NCI-H82 treated with DMSO at 0.1 percent for 48 hours (cell line): Measurements from ENCODE around the gene CCDC181.
"Not testable (repeated sequence)": the region's sequence is repeated elsewhere in the genome, so short reads cannot be mapped to it uniquely, and the experiment has no call there.

Experiments used
- DNase-seq: peaks from one replicate; lab custom pipeline; 2025; ENCODE audit not compliant: unreplicated experiment; lab: John Stamatoyannopoulos, UW

CCDC181 gene

DNA sequence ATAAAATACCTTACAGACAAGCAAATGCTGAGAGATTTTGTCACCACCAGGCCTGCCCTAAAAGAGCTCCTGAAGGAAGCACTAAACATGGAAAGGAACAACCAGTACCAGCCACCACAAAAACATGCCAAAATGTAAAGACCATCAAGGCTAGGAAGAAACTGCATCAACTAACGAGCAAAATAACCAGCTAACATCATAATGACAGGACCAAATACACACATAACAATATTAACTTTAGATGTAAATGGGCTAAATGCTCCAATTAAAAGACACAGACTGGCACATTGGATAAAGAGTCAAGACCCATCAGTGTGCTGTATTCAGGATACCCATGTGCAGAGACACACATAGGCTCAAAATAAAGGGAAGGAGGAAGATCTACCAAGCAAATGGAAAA lies 24.7 kb downstream of the CCDC181 start:
- DNase-seq, result not testable (repeated sequence)

GRCh38 chr1:169395955-169396354 lies 31.3 kb downstream of the CCDC181 start:
- no peak for DNase-seq

DNA sequence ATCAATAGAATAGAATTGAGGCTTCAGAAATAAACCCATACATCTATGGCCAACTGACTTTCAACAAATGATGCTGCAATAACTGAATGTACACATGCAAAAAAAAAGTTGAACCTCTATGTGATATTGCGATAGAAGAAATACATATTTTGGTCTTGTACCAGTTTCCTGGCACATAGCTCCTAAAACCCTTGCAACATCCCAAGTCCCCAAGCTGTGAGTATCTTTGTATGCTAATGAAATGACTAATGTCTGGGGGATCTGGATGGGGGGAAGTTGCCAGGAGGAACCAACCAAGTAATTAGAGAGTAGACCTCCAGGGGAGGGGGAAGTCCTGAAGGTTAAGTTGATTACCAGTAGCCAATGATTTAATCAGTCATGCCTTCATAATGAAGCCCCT lies 34.9 kb downstream of the CCDC181 start:
- no peak for DNase-seq

GRCh38 chr1:169390303-169390702 lies 37.0 kb downstream of the CCDC181 start:
- DNase-seq, result no peak

DNA sequence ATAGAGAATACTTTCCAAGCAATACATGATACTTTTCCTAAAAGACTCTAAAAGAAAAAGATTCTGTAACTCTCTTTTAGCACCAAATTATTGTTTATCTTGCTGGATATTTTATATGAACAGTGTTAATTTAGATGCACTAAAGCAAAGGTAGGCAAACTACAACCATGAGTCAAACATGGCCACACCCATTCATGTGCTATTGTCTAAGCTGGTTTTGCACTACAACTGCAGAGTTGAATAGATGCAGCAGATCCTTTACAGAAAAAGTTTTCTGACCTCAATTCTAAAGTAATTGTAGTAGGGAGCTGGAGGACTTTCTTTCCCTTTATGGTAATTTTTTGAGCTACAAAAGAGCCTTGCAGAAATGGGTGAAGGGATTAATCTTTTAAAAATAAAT lies 39.9 kb downstream of the CCDC181 start:
- DNase-seq, result no peak

GRCh38 chr1:169383449-169383848 lies 43.8 kb downstream of the CCDC181 start:
- no peak for DNase-seq

- DNase-seq, result no peak
Observed at GRCh38 chr1:169381162-169381561, 46.1 kb downstream of the CCDC181 start.

GRCh38 chr1:169371404-169371803 lies 55.9 kb downstream of the CCDC181 start:
- DNase-seq, result no peak

DNA sequence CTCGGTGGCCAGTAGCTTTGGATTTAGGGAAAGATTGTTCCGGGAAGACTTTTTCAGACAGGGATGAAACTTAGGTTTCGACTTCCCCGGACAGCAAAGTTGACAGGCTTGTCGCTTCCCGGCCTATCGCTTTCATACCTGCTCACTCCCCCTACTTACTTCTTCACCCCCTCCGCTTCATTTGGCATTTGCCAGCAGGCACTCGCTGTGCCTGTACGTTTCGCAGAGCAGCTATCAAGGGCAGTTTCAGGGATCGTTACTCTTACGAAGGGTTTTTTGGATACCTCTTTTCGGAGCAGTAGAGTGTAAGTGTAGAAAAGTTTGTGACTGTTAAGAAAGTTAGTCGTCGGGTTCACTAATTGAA lies 58.9 kb downstream of the CCDC181 start:
- DNase-seq, result no peak

DNA sequence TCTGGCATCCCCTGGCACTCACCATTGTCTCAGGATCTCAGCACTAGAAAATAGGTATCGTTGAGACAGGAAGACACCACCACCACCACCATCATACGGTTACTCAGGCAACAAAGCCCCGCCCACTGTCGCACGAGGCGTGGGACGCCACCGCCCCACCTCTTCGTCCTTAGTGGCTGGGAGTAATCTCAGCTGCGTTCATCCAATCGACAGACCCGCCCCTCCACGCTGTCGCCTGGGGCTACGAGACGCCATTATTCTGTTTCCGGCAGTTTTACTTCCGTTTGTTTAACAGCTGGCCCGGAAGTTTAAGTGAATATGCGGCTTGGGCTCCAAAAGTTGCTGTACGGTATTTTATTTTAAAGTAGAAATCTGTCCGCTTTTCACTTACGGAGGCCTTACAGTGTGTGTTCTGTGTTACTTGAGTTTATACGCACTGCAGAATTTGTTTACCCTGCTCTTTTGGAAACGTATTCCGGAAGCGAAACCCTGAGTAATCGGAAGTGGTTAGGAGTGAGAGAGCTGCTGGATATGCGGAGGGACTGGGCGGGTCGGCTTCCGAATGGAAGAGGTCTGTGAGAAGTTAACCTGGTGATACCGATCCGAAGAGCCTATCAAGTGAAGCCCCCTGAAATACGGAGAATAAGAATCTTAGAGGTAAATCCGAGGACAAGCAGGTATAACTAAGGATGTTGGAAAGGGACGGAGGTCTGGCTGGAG lies 59.4 kb downstream of the CCDC181 start, which contains the start of the genes BLZF1 and NME7:
Gene BLZF1, plus strand, starts transcription at position 510 of the 720 bp plus-strand sequence. CDS start 1,328 bp downstream, outside the sequence.
Gene NME7, minus strand, starts transcription at position 112 of the 720 bp plus-strand sequence. Its CDS starts 87 bp downstream, at position 25.
- peak; percentile 97 for DNase-seq

- DNase-seq, result peak; percentile 29
Observed at GRCh38 chr1:169367096-169367685, 60.1 kb downstream of the CCDC181 start.

DNA sequence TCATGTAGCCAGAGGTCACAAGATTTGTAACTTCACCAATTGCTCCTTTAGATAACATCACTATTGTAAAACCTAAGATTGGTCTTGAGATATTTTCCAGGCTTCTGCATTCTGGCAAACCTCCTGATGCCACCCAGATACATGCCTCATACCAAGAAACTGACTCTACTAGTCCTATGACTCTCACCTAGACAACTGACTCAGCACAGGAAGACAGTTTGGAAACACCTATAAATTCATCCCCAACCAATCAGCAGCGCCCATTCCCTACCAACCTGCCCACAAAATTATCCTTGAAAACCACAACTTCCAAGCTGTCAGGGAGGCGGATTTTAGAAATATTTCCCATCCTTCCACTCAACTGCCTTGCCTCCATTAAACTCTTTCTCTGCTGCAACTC lies 62.3 kb downstream of the CCDC181 start:
- no peak for DNase-seq

- DNase-seq, result no peak
Observed at GRCh38 chr1:169363046-169363730, 64.1 kb downstream of the CCDC181 start.

DNA sequence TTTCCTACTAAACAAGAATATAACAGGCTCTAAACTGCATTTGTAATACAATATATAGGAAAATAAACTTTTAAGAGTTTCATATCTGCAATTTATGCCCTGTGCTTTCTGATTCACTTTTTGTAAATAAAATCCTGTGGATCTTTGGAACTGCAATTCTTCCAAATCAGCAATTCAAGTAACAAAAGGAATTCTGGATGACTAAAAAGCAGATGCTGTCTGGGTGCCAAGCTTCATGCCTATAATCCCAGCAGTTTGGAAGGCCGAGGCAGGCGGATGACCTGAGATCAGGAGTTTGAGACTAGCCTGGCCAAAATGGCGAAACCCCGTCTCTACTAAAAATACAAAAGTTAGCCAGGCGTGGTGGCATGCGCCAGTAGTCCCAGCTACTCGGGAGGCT lies 66.0 kb downstream of the CCDC181 start:
- DNase-seq, result no peak

DNA sequence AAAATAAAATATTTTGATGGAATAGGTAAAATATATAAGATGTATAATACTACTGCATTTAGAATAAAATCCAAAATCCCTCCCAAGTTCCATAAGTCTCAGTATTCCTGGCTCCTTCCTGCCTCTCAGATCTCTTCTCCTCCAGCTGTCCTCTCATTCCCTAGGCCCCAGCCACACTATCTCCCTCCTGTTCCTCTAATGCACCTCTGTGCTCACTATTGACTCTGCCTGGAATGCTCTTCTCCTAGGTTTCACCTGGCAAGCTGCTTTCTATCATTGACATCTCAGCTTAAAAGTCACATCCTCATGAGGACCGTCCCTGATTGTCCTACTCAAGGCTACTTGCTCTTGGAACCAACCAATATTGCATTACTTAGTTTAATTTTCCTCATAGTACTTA lies 66.9 kb downstream of the CCDC181 start:
- peak; percentile 31 for DNase-seq

DNA sequence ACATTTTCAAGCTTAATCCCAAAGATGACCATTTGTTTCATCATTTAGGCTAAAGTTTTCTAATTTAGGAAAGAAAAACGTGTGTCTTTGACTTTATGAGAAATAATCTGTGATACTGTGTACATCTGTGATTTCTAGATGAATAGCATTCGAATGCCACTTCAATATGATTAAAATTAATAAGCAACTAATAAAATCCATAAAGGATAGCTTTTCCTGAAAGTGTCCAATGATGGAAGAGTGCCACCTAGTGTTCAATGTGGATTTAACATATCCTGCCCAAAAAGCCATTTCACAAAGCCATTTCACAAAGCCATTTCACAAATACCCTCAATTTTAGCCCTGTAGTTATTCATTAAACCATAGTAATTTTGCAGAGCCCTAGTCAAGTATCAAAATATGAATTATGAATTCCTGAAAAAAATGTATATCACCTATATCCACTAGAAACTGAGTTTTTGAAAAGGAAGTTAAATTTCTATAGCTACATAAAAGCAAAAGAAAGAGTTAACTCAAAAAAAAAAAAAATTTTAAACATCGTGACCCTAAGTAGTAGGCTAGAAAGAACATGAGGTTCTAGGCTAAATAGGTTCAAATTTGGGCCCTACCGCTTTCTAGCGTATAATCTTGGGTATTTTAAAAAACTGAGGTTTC lies 78.8 kb downstream of the CCDC181 start:
- no peak for DNase-seq

- DNase-seq, result no peak
Observed at GRCh38 chr1:169347688-169348382, 79.4 kb downstream of the CCDC181 start.

- no peak for DNase-seq
Observed at GRCh38 chr1:169346036-169346589, 81.2 kb downstream of the CCDC181 start.

DNA sequence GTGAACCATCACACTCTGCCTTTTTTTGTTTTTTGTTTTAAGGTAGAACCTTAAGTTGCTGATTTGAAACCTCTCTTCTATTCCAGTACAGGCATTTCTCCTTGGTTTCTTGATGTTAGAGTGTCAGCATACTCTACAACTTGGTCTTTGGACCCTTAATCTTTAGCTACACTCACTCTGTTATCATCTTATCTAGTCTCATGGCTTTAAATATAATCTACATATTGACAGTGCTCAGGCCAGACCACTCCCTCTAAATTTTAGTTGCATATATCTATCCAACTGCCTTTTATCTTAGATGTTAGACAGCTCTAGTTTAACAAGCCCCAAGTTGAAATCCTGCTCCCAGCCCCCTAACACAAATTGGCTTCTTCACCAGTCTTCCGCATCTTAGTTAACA lies 81.8 kb downstream of the CCDC181 start:
- DNase-seq, result no peak
